Mesenchymal stem cell (in vitro differentiated cells and primary cell): ENCODE measurements around the gene TET1.

ENCODE experiments used
- DNase-seq: peaks from one replicate; pipeline ENCODE4 v3.0.0-alpha.2; 2013
- H2AFZ ChIP-seq: one replicate; pipeline ENCODE4 v1.6.1; 2013; ENCODE audit warnings: low read depth, mild to moderate bottlenecking, control low read depth, inconsistent platforms, low read length, moderate library complexity
- H2AK5ac ChIP-seq: 2 replicates; pipeline ENCODE4 v1.6.1; 2013; ENCODE audit warnings: low read length, moderate library complexity, mild to moderate bottlenecking, inconsistent platforms; ENCODE audit not compliant: severe bottlenecking
- H2BK120ac ChIP-seq: one replicate; pipeline ENCODE4 v1.6.1; 2013; ENCODE audit warnings: low read depth, mild to moderate bottlenecking, inconsistent platforms, low read length, moderate library complexity
- H2BK12ac ChIP-seq, 2 experiments: one replicate each; pipeline ENCODE4 v1.6.1; 2013; ENCODE audit warnings: inconsistent platforms in 2 of 2, low read length in 2 of 2, mild to moderate bottlenecking in 2 of 2, moderate library complexity in 2 of 2, control low read depth in 1 of 2
- H2BK15ac ChIP-seq: one replicate; pipeline ENCODE4 v1.6.1; 2013; ENCODE audit warnings: mild to moderate bottlenecking, low read depth, inconsistent platforms; ENCODE audit not compliant: poor library complexity, severe bottlenecking
- H2BK5ac ChIP-seq: 2 replicates; pipeline ENCODE4 v1.6.1; 2013; ENCODE audit warnings: low read depth, mild to moderate bottlenecking, low read length, control low read depth, inconsistent platforms; ENCODE audit not compliant: poor library complexity, severe bottlenecking
- H3K14ac ChIP-seq, 2 experiments: one replicate each; pipeline ENCODE4 v1.6.1; 2013; ENCODE audit warnings: inconsistent platforms in 2 of 2, low read length in 2 of 2, control low read depth in 1 of 2, mild to moderate bottlenecking in 1 of 2, moderate library complexity in 1 of 2
- H3K18ac ChIP-seq, 2 experiments: one replicate each; pipeline ENCODE4 v1.6.1; 2013; ENCODE audit warnings: inconsistent platforms in 2 of 2, low read length in 2 of 2, control low read depth in 1 of 2, low read depth in 1 of 2, mild to moderate bottlenecking in 1 of 2
- H3K23ac ChIP-seq, 2 experiments: one replicate each; pipeline ENCODE4 v1.6.1; 2013; ENCODE audit warnings: inconsistent platforms in 2 of 2, low read length in 2 of 2, mild to moderate bottlenecking in 2 of 2, moderate library complexity in 2 of 2, control low read depth in 1 of 2
- H3K27ac ChIP-seq: 2 replicates; pipeline ENCODE4 v1.5.1; 2013; ENCODE audit warnings: mild to moderate bottlenecking, moderate library complexity, low read length, control low read depth, inconsistent platforms; ENCODE audit not compliant: poor library complexity, severe bottlenecking
- H3K27me3 ChIP-seq, 2 experiments: 2 replicates each; pipeline versions ENCODE4 v1.6.1 to v1.7.0; 2013; ENCODE audit warnings: low read length in 2 of 2, mild to moderate bottlenecking in 2 of 2, moderate library complexity in 2 of 2, control low read depth in 1 of 2, inconsistent platforms in 1 of 2; ENCODE audit not compliant: control insufficient read depth in 1 of 2, insufficient read depth in 1 of 2
- H3K36me3 ChIP-seq, 2 experiments: 2 replicates each; pipeline versions ENCODE4 v1.6.1 to v1.7.0; 2013; ENCODE audit warnings: low read length in 2 of 2, control low read depth in 1 of 2, inconsistent platforms in 1 of 2, low read depth in 1 of 2, mild to moderate bottlenecking in 1 of 2; ENCODE audit not compliant: insufficient read depth in 2 of 2, control insufficient read depth in 1 of 2
- H3K4ac ChIP-seq, 2 experiments: one replicate each; pipeline ENCODE4 v1.6.1; 2013; ENCODE audit warnings: inconsistent platforms in 2 of 2, low read length in 2 of 2, mild to moderate bottlenecking in 2 of 2, moderate library complexity in 2 of 2, control low read depth in 1 of 2, low read depth in 1 of 2
- H3K4me1 ChIP-seq: 2 replicates; pipeline ENCODE4 v1.6.1; 2013; ENCODE audit warnings: low read depth, low read length, control low read depth; ENCODE audit not compliant: control insufficient read depth, insufficient read depth
- H3K4me2 ChIP-seq: 2 replicates; pipeline ENCODE4 v1.6.1; 2013; ENCODE audit warnings: low read length, mild to moderate bottlenecking, inconsistent platforms; ENCODE audit not compliant: poor library complexity, severe bottlenecking
- H3K4me3 ChIP-seq, 2 experiments: 2 replicates each; pipeline versions ENCODE4 v1.5.1 to v1.7.0; 2013; ENCODE audit warnings: low read length in 2 of 2, mild to moderate bottlenecking in 2 of 2, control low read depth in 1 of 2, low read depth in 1 of 2; ENCODE audit not compliant: insufficient read depth in 1 of 2
- H3K79me1 ChIP-seq: replicated peaks from 2 replicates; pipeline ENCODE4 v1.6.1; 2013; ENCODE audit warnings: mild to moderate bottlenecking, control low read depth, low read length, inconsistent platforms; ENCODE audit not compliant: poor library complexity, severe bottlenecking
- H3K9ac ChIP-seq: 2 replicates; pipeline ENCODE4 v1.7.0; 2013; ENCODE audit warnings: mild to moderate bottlenecking, low read length, moderate library complexity
- H3K9me3 ChIP-seq: 2 replicates; pipeline ENCODE4 v1.7.0; 2013; ENCODE audit warnings: mild to moderate bottlenecking, low read length; ENCODE audit not compliant: control insufficient read depth
- H4K8ac ChIP-seq: one replicate; pipeline ENCODE4 v1.6.1; 2013; ENCODE audit warnings: inconsistent platforms, mild to moderate bottlenecking, low read length, moderate library complexity
- H4K91ac ChIP-seq: one replicate; pipeline ENCODE4 v1.6.1; 2013; ENCODE audit warnings: mild to moderate bottlenecking, low read length, inconsistent platforms
- WGBS: methylation state at CpG from one replicate; pipeline ENCODE4 v1.1.7; 2013; ENCODE audit warnings: mixed read lengths; 5-methylcytosine and 5-hydroxymethylcytosine counted together

Gene TET1

DNA sequence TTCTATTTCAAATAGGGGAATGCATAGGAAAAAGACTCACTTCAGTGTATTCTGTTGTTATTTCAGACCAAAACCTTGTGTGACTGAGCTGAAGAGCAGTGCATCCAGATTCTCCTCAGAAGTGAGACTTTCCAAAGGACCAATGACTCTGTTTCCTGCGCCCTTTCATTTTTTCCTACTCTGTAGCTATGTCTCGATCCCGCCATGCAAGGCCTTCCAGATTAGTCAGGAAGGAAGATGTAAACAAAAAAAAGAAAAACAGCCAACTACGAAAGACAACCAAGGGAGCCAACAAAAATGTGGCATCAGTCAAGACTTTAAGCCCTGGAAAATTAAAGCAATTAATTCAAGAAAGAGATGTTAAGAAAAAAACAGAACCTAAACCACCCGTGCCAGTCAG, 12.0 kb downstream of the TET1 start:
- Histone ChIP-seq H4K91ac (no peak overlapping the region), H3K27me3 (no peaks in the 10 kb centered on the region), H3K27ac (no peak overlapping the region), H3K9ac (no peak overlapping the region), H3K4me2 (no peak overlapping the region), H2BK120ac (no peak overlapping the region), H3K9me3 (no peaks in the 10 kb centered on the region), H2BK5ac (no peak overlapping the region), H2BK15ac (no peak overlapping the region), H3K79me1 (peaks cover 6% of the 10 kb centered on the region), H3K18ac (no peak overlapping the region), H2AFZ (no peak overlapping the region), H3K4me3 (no peak overlapping the region), H4K8ac (no peak overlapping the region), H3K4me1 (no peaks in the 10 kb centered on the region), H3K4ac (no peak overlapping the region), H3K36me3 (peaks cover 0 to 20% of the 10 kb centered on the region in 2 experiments), H2AK5ac (no peak overlapping the region), H2BK12ac (no peak overlapping the region), H3K14ac (no peak overlapping the region), H3K23ac (no peak overlapping the region)
- DNase-seq: peak; percentile 54
- whole genome bisulfite sequencing: 80% methylated on average over 3 of the region's 5 CpGs

GRCh38 chr10:68574051-68574450, 13.9 kb downstream of the TET1 start:
- 95% methylated on average over 2 of the region's 2 CpGs for WGBS
- Histone ChIP-seq H3K14ac (no peak overlapping the region), H4K8ac (no peak overlapping the region), H3K27me3 (no peaks in the 10 kb centered on the region), H2BK12ac (no peak overlapping the region), H3K79me1 (peaks cover 4% of the 10 kb centered on the region), H2BK5ac (no peak overlapping the region), H3K18ac (no peak overlapping the region), H2BK120ac (no peak overlapping the region), H3K9ac (no peak overlapping the region), H3K4me2 (no peak overlapping the region), H3K27ac (no peak overlapping the region), H3K4ac (no peak overlapping the region), H4K91ac (no peak overlapping the region), H2AFZ (no peak overlapping the region), H3K36me3 (peaks cover 0 to 20% of the 10 kb centered on the region in 2 experiments), H3K23ac (no peak overlapping the region), H3K4me1 (no peaks in the 10 kb centered on the region), H2BK15ac (no peak overlapping the region), H3K4me3 (no peak overlapping the region), H3K9me3 (no peaks in the 10 kb centered on the region), H2AK5ac (no peak overlapping the region)
- no peak for DNase-seq

DNA sequence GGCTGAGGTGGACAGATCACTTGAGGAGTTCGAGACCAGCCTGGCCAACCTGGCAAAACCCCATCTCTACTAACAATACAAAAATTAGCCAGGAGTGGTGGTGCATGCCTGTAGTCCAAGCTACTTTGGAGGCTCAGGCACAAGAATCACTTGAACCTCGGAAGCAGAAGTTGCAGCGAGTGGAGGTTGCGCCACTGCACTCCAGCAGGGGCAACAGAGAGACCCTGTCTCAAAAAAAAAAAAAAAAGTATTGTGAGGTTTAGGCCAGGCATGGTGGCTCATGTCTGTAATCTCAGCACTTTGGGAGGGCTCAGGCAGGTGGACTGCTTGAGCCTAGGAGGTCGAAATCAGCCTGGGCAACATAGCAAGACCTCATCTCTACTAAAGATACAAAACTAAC, 16.0 kb downstream of the TET1 start:
- Histone ChIP-seq H3K18ac (no peak overlapping the region), H4K91ac (no peak overlapping the region), H3K14ac (no peak overlapping the region), H3K27me3 (no peaks in the 10 kb centered on the region), H4K8ac (no peak overlapping the region), H3K9ac (no peak overlapping the region), H2AFZ (no peak overlapping the region), H3K79me1 (peaks cover 2% of the 10 kb centered on the region), H3K36me3 (peaks cover 0 to 20% of the 10 kb centered on the region in 2 experiments), H2BK12ac (no peak overlapping the region), H3K9me3 (no peaks in the 10 kb centered on the region), H3K4me2 (no peak overlapping the region), H3K23ac (no peak overlapping the region), H2BK5ac (no peak overlapping the region), H3K4ac (no peak overlapping the region), H2BK120ac (no peak overlapping the region), H3K4me3 (no peak overlapping the region), H2AK5ac (no peak overlapping the region), H2BK15ac (no peak overlapping the region), H3K27ac (no peak overlapping the region), H3K4me1 (no peaks in the 10 kb centered on the region)
- 100% methylated on average over 5 of the region's 5 CpGs for WGBS
- no peak for DNase-seq

DNA sequence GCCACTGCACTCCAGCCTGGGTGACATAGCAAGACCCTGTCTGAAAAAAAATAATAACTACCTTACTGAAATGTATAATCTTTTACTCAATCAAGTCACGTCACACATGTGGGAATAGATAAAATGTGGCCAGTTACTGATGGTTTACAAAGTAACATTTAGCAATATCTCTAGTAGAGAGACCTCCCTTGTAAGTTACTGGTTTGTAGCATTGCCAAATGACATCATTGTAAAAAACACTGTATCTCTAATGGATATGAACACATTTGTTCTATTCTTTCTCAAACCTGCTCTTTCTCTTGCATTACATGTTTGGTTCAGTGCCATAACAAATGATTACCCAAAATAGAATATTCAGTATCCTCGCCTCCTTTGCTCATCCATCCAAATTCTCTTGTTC, 18.8 kb downstream of the TET1 start:
- Histone ChIP-seq H3K18ac (no peak overlapping the region), H3K4me2 (no peak overlapping the region), H3K79me1 (no peaks in the 10 kb centered on the region), H3K27ac (no peak overlapping the region), H3K4ac (no peak overlapping the region), H3K14ac (no peak overlapping the region), H4K8ac (no peak overlapping the region), H2AFZ (no peak overlapping the region), H2AK5ac (no peak overlapping the region), H3K9me3 (no peaks in the 10 kb centered on the region), H2BK5ac (no peak overlapping the region), H2BK12ac (no peak overlapping the region), H3K4me1 (no peaks in the 10 kb centered on the region), H3K9ac (no peak overlapping the region), H2BK120ac (no peak overlapping the region), H3K27me3 (no peaks in the 10 kb centered on the region), H3K23ac (no peak overlapping the region), H2BK15ac (no peak overlapping the region), H4K91ac (no peak overlapping the region), H3K4me3 (no peak overlapping the region), H3K36me3 (peaks cover 0 to 4% of the 10 kb centered on the region in 2 experiments)
- 98% methylated on average over 1 of the region's 2 CpGs for WGBS
- DNase-seq: no peak
